Measurements from ENCODE around the gene UTP4.
"Not testable (repeated sequence)": the region's sequence is repeated elsewhere in the genome, so short reads cannot be mapped to it uniquely, and the experiment has no call there.

UTP4 gene

GRCh38 chr16:69131167-69131838, 1.1 kb upstream of the UTP4 start:
- no peak for DNase-seq (ENCODE audit: low read depth)

GRCh38 chr16:69131839-69132423, 518 bp upstream of the UTP4 start:
- DNase-seq (ENCODE audit: low read depth) = peak; percentile 53

GRCh38 chr16:69133373-69133954, 1.0 kb downstream of the UTP4 start:
- no peak for DNase-seq (ENCODE audit: low read depth)

GRCh38 chr16:69138608-69139007, 6.2 kb downstream of the UTP4 start:
- DNase-seq (ENCODE audit: low read depth) = no peak

GRCh38 chr16:69139464-69139863, 7.0 kb downstream of the UTP4 start:
- not testable (repeated sequence) for DNase-seq (ENCODE audit: low read depth)

GRCh38 chr16:69141014-69141413, 8.6 kb downstream of the UTP4 start:
- DNase-seq (ENCODE audit: low read depth) = no peak

GRCh38 chr16:69141936-69142335, 9.5 kb downstream of the UTP4 start:
- DNase-seq (ENCODE audit: low read depth) = no peak

GRCh38 chr16:69143116-69143515, 10.7 kb downstream of the UTP4 start:
- no peak for DNase-seq (ENCODE audit: low read depth)

GRCh38 chr16:69145658-69146057, 13.2 kb downstream of the UTP4 start:
- no peak for DNase-seq (ENCODE audit: low read depth)

GRCh38 chr16:69149621-69150020, 17.2 kb downstream of the UTP4 start:
- DNase-seq (ENCODE audit: low read depth) = not testable (repeated sequence)

GRCh38 chr16:69150146-69150865, 17.9 kb downstream of the UTP4 start:
- DNase-seq (ENCODE audit: low read depth) = no peak

GRCh38 chr16:69157196-69157595, 24.7 kb downstream of the UTP4 start:
- DNase-seq (ENCODE audit: low read depth) = no peak

- no peak for DNase-seq (ENCODE audit: low read depth)
Measured at GRCh38 chr16:69160192-69160591, 27.7 kb downstream of the UTP4 start.

- no peak for DNase-seq (ENCODE audit: low read depth)
Measured at GRCh38 chr16:69165584-69165983, 33.1 kb downstream of the UTP4 start.

GRCh38 chr16:69166221-69166833, 33.9 kb downstream of the UTP4 start:
- DNase-seq (ENCODE audit: low read depth) = no peak

GRCh38 chr16:69166946-69167930, 34.8 kb downstream of the UTP4 start:
- no peak for DNase-seq (ENCODE audit: low read depth)

GRCh38 chr16:69169051-69169450, 36.6 kb downstream of the UTP4 start:
- no peak for DNase-seq (ENCODE audit: low read depth)

GRCh38 chr16:69169607-69170352, 37.3 kb downstream of the UTP4 start:
- DNase-seq (ENCODE audit: low read depth) = no peak

- DNase-seq (ENCODE audit: low read depth) = no peak
Measured at GRCh38 chr16:69171325-69172084, 39.1 kb downstream of the UTP4 start.
